Stimulated activated CD8-positive, alpha-beta memory T cell treated with anti-CD3 and anti-CD28 coated beads, Interleukin-2, amount 100 ng/mL, for 1 hour (primary cell): ENCODE results near the gene EDAR.

Source experiments
- DNase-seq, 2 donors: peaks; one replicate each; pipeline ENCODE4 v3.0.0-alpha.2; 2020; ENCODE audit warnings: low read depth in 2 of 2

The EDAR gene

DNA sequence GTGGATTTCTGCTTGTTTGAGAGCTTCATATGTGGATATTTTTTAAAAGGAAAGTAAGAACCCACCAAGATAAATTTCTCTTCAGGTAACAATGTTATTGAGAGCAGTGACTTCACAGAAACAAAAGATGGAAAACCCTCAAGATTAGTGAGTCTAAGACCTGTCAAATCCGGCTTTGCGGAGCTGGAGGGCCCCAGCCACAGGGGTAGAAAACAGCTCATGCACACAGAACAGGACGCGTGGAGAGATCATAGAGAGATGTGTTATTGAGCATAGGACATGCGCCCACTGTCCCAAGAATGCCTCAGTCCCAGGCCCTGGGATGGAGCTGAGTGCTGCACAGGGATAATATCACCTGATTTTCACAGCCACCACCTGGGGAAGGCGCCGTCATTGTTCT is 21.3 kb downstream of the EDAR start:
- DNase-seq = no peak

DNA sequence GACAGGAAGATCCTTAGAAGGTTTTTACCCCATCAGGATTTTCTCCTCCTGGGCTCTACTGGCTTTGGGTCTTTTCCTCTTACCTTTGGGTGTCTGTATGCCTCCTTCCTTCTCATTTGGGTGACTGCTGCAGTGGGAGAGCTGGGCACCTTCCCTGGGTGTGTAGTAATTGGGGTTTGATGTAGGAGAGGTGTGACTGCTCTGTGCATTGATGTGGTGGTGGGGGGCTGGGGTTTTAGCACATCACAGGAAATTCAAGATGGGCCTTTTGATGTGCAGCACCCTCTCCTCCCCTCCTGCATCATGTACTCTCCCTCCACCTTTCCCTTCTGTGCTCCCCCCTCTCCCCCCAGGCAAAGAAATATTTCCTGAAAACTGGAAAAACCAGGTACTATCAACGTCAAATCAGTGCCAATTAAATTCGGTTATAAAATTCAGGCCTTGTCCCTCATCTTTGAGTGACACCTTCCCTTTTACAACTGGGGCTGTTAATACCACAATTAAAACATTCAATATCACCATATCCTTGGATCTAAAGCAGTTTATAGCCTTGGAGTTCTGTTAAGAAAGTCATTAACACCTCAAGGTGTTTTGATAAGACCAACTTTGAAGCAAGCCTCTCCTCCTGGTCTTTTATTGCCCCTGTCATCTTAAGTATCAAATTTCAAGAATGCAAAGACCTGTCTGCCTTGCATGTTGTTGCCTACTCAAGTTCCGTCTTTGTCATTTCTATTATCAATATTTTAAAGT is 23.3 kb downstream of the EDAR start:
- DNase-seq = no peak

DNA sequence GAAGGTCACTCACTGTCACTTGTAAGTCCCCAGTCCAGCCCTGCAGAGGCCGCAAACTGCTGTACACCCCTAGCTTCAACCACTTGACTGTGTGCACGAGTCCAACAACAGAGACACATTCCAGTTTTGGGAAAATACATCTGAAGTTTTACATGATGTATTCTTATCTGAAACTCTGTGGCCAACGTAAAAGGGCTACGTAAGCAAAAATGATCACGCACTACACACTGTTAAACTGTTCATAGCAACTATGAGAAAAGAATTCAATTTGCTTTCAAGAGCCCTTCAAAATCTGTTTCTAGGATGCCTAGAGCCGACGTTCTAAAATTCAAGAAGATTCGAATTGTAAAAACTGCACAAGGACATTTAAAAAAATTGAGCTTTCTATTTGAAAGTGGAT is 26.0 kb downstream of the EDAR start:
- no peak for DNase-seq

DNA sequence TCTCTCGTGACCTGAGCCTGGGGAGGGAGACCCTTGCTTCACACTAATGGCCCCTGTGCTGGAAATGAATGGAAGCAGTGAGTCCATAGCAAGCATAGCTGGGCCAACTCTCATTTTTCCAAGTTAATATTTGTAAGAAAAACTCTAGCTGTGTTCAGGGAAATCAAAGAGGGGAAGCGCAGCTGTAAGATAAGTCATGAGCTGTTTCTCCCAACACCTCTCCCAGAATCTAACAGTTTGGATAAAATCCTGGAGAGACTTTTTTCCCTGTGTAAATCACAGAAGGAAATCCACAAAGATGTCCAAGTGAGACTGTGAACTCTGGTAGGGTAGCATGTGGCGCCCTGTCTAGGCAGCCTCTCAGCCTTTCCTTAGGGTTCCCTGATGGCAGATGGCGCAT is 27.2 kb downstream of the EDAR start:
- no peak for DNase-seq

DNA sequence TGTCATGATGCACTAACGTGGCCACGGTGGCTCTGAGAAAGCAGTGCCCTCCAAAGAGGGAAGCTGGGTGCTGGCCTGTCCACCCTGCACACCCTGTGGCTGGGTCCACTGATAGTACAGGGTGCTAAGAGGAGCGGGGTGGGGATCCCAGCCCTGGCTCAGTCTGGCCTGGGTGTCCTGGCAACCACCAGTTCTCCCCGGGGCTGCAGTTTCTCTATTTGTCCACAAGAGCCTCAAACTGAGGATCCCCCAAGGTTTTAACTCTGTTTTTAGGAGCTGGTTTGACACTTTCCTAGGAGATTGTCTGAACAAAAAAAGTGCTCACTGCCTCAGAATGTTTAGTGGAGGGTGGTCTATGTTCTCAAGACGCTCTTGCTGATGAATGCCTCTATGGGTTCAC is 29.0 kb downstream of the EDAR start:
- DNase-seq = no peak

DNA sequence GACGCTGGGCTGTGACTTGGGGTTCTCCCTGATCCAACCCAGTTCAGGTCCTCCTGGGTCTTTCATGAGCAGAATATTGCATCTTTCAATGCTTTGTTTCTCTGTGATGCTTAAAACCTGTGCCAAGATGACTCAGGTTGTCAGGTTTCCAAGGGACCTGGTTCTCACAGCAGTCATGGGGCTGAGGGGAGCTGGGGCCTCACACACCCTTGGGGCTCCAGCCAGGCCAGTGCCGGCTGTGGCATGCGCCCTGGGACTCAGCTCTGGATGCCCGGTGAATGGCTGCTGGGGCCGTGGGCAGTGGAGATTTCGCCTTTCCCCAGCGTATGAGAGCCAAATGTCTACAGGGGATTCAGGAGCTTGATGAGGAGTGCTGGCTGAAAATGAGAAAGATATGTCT is 29.6 kb downstream of the EDAR start:
- DNase-seq = no peak

DNA sequence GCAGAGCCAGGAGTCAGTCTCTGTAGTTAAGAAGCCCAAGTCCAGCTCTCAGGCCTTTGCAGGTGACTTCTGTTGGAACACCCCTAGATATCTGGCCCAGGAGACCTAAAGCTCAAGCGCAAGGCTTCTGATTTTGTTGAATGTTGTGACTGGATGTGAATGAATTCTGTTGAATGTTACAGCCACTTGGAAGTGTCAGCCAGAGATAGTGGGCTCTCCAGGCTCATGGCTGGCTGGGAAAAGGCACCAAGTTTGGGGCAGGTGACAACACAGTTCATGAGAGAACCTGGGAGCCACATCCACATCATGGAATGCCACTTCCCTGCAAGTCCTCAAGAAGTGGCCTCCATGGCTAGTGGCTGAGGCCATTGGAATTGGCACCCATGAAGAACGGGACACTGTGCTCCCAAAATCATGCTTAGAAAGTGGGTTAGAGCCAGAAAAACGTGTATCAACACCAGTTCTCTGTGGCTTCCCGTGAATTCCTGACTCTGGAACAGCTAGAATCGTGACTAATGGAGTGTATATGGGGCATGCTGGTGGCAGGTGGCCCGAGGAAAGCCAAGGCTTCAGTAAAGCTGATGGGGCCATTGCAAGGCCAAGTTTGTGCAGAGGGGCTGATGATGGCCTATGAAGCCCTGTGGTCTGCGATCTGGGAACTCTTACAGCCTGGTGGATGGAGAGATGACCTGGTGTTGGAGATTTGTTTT is 30.2 kb downstream of the EDAR start:
- no peak for DNase-seq

DNA sequence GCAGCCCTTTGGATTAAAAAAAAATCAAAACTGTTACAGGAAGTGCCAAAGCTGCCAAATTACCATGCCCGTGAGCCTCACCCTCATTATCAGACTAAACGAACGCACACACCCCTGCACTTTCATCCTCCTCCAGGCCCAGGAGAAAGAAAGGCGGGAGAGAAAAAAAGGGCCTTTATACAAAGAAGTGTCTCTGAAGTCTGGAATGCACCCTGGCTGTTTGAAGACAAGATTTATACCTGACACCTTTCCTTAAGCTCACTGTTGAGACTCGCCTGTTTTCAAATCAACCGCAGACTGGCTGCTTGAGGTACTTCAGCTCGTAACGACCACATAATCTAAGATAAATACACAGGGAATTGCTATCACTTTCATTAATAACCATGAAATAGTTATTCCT is 31.0 kb downstream of the EDAR start:
- DNase-seq = no peak

DNA sequence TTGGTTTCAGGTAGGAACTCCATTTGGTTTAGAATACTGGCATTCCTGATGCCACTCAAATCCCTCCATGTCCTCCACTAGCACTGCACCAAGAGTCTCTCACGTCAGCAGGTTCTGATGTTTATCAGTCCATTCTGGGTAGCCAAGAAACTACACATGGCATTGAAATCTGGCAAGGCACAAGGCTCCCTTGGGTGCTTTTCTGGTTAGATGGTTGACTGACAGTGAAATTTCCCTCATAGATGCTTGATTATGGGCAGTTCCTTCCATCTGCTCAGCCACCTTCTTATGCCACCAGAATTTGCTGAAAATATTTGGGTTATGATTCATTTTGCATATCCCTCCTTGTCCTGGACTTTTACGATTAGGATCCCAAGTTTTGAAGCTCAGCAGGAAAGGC is 32.6 kb downstream of the EDAR start:
- no peak for DNase-seq

DNA sequence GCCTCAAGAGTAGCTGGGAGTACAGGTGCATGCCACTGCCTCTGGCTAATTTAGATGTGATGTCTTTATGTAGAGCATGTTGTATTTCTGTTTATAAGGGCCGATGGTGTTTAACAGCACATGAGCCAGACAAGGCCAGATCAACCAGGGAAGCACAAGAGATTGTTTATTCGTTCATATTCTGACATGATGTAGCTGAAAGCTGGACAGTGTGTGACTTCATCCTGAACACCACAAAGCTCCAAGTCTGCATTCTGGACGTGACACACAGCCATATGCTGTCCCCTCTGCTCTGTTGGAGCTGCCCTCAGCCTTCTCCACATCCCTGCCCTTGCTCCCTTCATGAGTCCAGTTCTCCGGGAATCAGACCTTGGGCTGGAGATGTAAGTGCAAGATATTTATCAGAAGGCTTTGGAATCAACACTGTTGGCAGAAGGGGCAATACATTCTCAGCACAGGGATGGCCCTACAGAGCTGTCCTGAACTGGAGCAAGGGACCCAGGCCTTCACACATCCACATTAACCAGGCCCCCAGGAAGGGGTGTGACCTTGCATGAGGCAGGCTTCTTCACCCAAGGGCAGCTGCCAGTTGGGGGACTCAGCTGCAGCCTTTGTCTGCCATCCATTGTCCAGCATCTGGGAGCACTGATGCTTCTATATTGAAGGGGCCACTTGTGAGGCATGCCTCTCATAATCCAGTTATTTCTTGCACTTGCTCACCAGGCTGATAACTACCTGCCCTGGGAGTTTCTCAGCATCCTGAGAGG is 38.5 kb downstream of the EDAR start:
- DNase-seq = no peak

DNA sequence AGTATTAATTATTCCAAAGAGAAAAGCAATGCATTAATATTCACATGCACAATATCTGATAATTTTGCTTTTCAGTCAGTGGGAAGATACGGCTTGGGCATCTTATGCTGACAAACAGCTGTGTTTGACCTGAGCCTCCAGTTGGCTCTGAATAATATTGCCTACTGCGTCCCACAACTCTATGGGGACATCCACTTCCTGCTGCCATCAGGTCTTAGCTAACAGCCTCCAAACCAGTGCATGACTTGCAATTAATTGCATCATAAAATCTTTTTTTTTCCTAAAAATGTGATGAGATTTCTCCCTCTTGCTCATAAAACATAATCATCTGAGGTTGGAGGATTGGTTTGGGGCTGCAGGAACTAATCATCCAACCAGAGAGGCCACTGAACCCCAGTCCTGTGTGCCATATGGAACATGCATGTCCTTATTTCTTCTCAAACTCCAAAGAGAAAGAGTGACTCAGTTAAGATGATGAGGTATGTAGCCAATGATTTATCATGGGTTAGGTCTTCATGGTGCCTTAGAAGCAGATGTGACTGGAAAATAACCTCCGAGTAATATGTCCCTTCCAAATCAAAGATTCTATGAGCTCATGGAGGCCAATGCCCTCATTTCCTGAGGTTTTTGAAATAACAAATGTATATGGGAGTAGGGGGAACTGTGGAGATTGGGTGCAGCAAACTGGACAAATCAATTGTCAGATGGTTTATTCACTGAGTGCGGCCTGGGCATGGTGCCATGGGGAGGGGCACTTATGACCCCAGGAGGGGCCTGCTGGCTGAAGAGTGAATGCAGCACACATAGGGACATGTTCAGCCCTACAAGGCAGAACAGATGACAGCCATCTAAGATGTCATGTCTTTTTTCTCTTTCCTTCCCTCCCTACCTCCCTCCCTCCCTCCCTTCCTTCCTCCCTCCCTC is 39.4 kb downstream of the EDAR start:
- no peak for DNase-seq

DNA sequence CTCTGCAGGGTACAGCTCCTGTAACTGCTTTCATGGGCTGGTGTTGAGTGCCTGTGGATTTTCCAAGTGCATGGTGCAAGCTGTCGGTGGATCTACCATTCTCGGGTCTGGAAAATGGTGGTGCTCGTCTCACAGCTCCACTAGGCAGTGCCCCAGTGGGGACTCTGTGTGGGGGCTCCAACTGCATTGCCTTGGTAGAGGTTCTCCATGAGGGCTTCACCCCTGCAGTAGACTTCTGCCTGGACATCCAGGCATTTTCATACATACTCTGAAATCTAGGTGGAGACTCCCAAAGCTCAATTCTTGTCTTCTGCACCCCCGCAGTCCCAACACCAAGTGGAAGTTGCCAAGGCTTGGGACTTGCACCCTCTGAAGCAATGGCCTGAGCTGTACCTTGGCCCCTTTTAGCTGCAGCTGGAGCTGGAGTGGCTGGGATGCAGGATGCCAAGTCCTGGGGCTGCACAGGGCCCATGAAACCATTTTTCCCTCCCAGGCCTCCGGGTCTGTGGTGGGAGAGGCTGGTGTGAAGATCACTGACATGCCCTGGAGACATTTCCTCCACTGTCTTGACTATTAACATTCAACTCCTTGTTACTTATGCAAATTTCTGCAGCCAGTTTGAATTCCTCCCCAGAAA is 41.6 kb downstream of the EDAR start:
- no peak for DNase-seq

DNA sequence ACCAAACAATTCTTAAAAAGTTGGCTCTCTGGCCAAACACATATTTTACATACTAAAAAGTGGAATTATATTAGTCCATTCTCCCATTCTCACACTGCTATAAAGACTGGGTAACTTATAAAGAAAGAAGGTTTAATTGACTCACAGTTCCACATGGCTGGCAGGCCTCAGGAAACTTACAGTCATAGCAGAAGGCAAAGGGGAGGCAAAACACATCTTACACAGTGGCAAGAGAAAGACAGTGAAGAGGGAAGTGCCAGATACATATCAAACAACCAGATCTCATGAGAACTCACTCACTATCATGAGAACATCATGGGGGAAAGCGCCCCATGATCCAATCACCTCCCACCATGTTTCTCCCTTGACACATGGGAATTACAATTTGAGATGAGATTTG is 42.6 kb downstream of the EDAR start:
- DNase-seq = no peak

DNA sequence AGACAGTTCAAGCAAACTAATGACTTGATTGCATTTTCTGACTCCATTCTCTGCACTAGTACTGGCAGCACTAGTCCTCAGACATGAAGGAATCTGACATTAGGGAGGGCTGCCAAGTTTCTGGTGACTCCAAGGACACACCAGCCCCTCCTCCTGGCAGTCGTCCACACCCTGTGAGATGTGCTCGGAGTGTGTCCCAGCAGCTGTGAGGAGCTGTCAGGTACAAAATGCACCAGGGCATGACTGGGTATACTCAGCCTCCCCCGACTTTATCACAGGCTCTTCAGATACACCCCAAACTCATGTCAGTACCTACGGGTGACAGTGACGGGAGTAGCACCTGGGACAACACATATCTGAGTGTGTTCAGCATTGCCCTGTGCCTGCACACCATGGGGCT is 43.1 kb downstream of the EDAR start:
- DNase-seq = no peak

DNA sequence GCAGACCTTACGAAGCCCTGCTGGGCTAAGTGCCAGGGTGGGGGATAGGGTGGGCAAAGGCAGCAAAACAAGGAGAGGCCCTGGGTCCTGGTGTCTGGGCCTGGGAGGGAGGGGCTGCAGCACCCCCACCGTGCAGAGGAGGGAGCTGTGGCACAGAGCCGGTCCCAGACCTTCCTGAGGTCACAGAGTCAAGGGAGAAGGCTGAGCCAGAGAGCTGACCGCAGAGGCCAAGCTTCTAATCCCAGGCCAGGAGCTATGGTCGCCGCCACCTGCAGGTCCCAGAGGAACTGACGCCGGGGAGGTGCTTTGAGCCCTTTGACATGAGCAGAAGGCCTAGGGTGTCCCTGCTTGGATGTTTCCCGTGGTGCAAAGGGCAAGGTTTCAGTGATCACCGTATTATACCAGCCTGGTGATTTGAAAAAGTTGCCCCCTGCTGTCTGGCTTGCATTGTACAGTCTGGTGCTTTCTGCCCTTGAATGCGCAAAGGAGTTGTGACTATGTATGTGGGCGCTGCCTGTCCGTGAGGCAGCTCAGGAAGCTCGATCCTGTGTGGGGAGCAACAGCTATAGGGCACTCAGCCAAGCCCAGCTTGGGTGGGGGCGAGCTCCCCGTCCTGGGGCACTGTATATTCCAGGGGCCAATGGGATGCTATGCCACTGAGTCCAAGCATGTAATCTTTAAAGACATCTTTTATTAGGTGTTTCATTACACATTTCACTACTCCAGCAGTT is 44.3 kb downstream of the EDAR start:
- no peak for DNase-seq

DNA sequence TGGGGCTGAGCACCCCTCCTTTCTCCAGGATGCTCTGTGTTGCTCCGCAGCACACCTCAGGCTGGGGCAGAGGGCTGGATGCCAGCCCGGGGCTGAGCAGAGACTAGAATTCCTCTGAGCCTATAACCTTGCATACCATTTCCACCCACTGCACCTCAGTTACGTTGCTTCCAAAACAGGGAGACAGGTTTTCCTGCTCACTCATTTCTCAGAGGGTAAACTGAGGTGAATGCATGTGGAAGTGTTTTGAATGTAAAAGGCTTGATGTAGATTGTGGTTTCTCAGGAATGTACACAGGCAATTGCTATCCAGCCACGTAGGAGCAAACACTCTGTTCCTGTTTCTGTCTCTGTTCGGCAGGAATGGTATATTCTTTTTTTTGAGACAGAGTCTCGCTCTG is 45.3 kb downstream of the EDAR start:
- no peak for DNase-seq

DNA sequence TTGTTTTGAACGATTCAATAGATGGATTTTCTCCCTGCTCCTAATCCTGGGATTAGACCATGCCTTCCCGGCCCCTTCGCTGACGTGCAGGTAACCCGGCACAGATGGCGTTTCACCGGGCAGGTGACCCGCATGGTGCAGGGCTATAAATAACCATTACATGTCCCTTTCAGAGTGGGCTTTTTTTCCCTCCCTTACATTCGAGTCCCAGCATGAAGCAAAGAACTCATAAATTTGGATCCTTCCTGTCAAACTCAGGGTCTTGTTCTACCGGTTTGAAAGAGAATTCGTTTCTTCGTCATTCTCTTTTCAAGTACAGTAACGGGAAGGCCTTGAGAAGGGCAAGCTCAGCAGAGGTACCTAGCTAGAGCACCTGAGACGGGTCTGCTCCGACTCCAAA is 46.1 kb downstream of the EDAR start:
- DNase-seq = no peak

DNA sequence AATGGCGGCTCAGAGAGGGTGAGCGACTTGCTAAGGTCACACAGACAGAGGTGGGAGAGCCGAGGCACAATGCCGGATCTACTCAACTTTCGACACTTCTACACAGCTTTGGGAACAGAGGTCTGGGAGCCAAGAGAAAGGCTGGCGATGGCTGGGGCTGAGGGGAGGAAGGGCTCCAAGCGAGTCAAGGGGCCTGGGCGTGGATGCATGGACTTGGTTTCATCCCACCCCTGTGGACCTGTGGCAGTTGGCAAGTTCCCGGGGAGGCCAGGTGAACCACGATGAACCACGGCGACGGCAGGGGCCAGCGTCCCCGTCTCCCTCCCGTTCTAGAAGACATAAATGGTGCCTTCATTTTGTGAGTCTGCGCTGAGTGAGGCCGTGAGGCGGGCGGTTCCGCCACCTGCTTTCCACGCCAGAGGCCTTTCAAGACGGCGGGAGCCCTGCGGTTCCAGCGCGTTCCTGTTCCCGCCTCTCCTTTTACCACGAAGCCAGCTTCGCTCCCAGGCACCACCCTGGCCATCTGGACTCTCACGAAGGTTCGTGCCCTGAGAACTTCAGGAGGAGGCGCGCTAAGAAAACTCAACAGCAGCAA is 46.7 kb downstream of the EDAR start:
- DNase-seq = no peak

DNA sequence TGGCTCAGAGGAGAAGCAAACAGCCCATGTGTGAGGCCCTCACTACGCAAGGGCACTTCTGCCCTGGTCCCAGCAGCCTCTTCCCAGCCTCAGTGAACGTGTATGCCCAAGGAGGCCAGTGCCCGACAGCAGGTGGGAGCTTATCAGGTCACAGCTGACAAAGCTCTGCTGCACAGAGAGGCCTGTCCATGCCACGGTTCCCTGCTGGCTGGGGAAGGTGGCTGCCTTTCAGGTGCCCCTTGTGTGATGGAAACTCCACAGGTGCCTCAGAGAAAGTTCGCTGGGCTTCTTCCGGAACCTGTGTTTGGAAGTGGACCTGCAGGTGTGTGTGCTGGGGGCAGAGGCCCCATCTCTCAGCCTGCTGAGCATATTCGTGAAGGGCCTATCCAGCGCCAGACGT is 47.3 kb downstream of the EDAR start:
- DNase-seq = no peak

DNA sequence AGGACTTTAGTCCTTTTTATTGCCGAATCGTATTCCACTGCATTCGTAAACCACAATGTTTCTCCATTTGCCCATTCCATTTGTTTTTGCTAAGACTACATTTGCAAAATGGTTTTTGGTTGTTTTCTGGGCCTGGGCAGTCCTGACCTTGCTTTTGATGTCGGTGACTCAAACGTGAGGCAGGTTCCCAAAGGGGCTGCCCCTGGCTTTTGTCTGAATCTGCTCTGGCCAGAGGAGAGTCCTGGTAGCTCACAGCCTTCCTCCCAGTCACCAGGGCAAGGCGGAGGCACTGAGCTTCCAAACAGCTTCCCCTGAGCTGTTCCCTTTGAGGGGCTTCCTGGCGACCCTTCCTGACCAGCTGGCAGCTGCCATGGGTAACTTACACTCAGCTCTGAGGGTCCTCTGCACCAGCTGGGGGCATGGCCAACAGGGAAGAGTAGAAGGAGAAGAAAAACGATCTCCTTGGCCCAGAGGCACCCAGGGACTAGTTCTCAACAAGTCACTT is 47.8 kb downstream of the EDAR start:
- DNase-seq = no peak
